Measurements from ENCODE around the gene PTPN3.

- TF ChIP-seq EP300 (IDR thresholded peaks at IDR 0.05) (no peak), CTCF (IDR thresholded peaks at IDR 0.05) (no peak)
These were observed 126.7 kb downstream of the PTPN3 start for GRCh38 chr9:109371374-109371773.
